Retina (tissue), 1 donor: Measurements from ENCODE around the gene RNU5D-1.
"Not testable (repeated sequence)": the region's sequence is repeated elsewhere in the genome, so short reads cannot be mapped to it uniquely, and the experiment has no call there.

Source experiments
- DNase-seq: peaks from one replicate; pipeline ENCODE4 v3.0.0-alpha.2; 2016

RNU5D-1 gene

GRCh38 chr1:44724955-44725698 lies 5.8 kb downstream of the RNU5D-1 start:
- no peak for DNase-seq

GRCh38 chr1:44724296-44724954 lies 6.5 kb downstream of the RNU5D-1 start:
- no peak for DNase-seq

- no peak for DNase-seq
Observed at GRCh38 chr1:44723496-44724295, 7.3 kb downstream of the RNU5D-1 start.

GRCh38 chr1:44723064-44723463 lies 7.9 kb downstream of the RNU5D-1 start:
- DNase-seq: no peak

- no peak for DNase-seq
Observed at GRCh38 chr1:44721485-44722361, 9.2 kb downstream of the RNU5D-1 start.

GRCh38 chr1:44720281-44720680 lies 10.7 kb downstream of the RNU5D-1 start:
- DNase-seq: no peak

- DNase-seq: no peak
Observed at GRCh38 chr1:44719318-44719717, 11.7 kb downstream of the RNU5D-1 start.

- DNase-seq: no peak
Observed at GRCh38 chr1:44718091-44718490, 12.9 kb downstream of the RNU5D-1 start.

- DNase-seq: no peak
Observed at GRCh38 chr1:44717653-44718052, 13.3 kb downstream of the RNU5D-1 start.

- no peak for DNase-seq
Observed at GRCh38 chr1:44717156-44717555, 13.8 kb downstream of the RNU5D-1 start.

GRCh38 chr1:44714944-44715571 lies 15.9 kb downstream of the RNU5D-1 start:
- peak; percentile 81 for DNase-seq

- DNase-seq: no peak
Observed at GRCh38 chr1:44714532-44714931, 16.4 kb downstream of the RNU5D-1 start.

- DNase-seq: no peak
Observed at GRCh38 chr1:44713321-44713781, 17.6 kb downstream of the RNU5D-1 start.

- no peak for DNase-seq
Observed at GRCh38 chr1:44707959-44708831, 22.8 kb downstream of the RNU5D-1 start.

- DNase-seq: no peak
Observed at GRCh38 chr1:44707112-44707881, 23.7 kb downstream of the RNU5D-1 start.

GRCh38 chr1:44705938-44706337 lies 25.0 kb downstream of the RNU5D-1 start:
- no peak for DNase-seq

- DNase-seq: no peak
Observed at GRCh38 chr1:44705470-44705869, 25.5 kb downstream of the RNU5D-1 start.

GRCh38 chr1:44701141-44701573 lies 29.8 kb downstream of the RNU5D-1 start:
- DNase-seq: no peak

- DNase-seq: no peak
Observed at GRCh38 chr1:44700573-44700972, 30.4 kb downstream of the RNU5D-1 start.

GRCh38 chr1:44699375-44699774 lies 31.6 kb downstream of the RNU5D-1 start:
- not testable (repeated sequence) for DNase-seq
